H54 (cell line): ENCODE data around the gene HHIP.
"Not testable (repeated sequence)": the region's sequence is repeated elsewhere in the genome, so short reads cannot be mapped to it uniquely, and the experiment has no call there.

Experiments
- DNase-seq: peaks from one replicate; pipeline ENCODE4 v3.0.0; 2011; ENCODE audit warnings: low spot score, mixed read lengths; ENCODE audit not compliant: insufficient read length
- FAIRE-seq: peaks from 3 replicates; lab custom pipeline; 2011; peaks lifted over from hg19 to GRCh38; lab: Jason Lieb, UNC
- POLR2A ChIP-seq: IDR thresholded peaks from 2 replicates; pipeline ENCODE4 v1.6.1; 2011; ENCODE audit warnings: low read depth, mild to moderate bottlenecking, low read length

The HHIP gene

GRCh38 chr4:144785961-144786360, 140.0 kb downstream of the HHIP start:
- FAIRE-seq = no peak
- TF ChIP-seq POLR2A = no peak
- DNase-seq = no peak

- no peak for FAIRE-seq
- DNase-seq = no peak
- no peak for TF ChIP-seq POLR2A
Observed at GRCh38 chr4:144787365-144788258, 141.7 kb downstream of the HHIP start.

- FAIRE-seq (no peak), DNase-seq (no peak)
- TF ChIP-seq POLR2A = no peak
Observed at GRCh38 chr4:144788469-144788868, 142.5 kb downstream of the HHIP start.

- FAIRE-seq, DNase-seq: not testable (repeated sequence)
Observed at GRCh38 chr4:144791933-144792332, 146.0 kb downstream of the HHIP start.
